Large intestine (tissue), 3 donors: Measurements from ENCODE around the gene ZNF423. TPM values are rescaled to one million over a fixed set of nuclear protein-coding genes. Genes with fewer than 3 reads are reported as not detected.

Experiments used
- DNase-seq, 2 donors: peaks; one replicate each; pipeline versions ENCODE4 v3.0.0 to v3.0.0-alpha.2; 2013
- H3K27ac ChIP-seq: one replicate; pipeline ENCODE4 v1.5.1; 2013; ENCODE audit warnings: low read length
- H3K27me3 ChIP-seq: 2 replicates; pipeline ENCODE4 v1.6.1; 2013; ENCODE audit warnings: low read length; ENCODE audit not compliant: control insufficient read depth, insufficient read depth
- H3K36me3 ChIP-seq: 2 replicates; pipeline ENCODE4 v1.6.1; 2013; ENCODE audit warnings: low read length; ENCODE audit not compliant: control insufficient read depth, insufficient read depth
- H3K4me1 ChIP-seq: one replicate; pipeline ENCODE4 v1.6.1; 2013; ENCODE audit warnings: low read length; ENCODE audit not compliant: control insufficient read depth, insufficient read depth
- H3K4me3 ChIP-seq: one replicate; pipeline ENCODE4 v1.5.1; 2013; ENCODE audit warnings: low read length
- H3K9me3 ChIP-seq: one replicate; pipeline ENCODE4 v1.6.1; 2013; ENCODE audit warnings: mild to moderate bottlenecking, low read depth, low read length, moderate library complexity; ENCODE audit not compliant: control insufficient read depth
- WGBS: methylation state at CpG from one replicate; pipeline ENCODE4 v1.1.5; 2013; ENCODE audit warnings: low lambda C conversion rate; ENCODE audit not compliant: insufficient coverage; 5-methylcytosine and 5-hydroxymethylcytosine counted together
- polyA plus RNA-seq: library from polyadenylated mRNA; unstranded; fragments of 120-200 nt; gene quantifications from one replicate; pipeline ENCODE4 v1.2.1, GENCODE V29; 2013

The ZNF423 gene
- polyA plus RNA-seq, 1 donor: 6.7 TPM

GRCh38 chr16:49602201-49602975 lies 253.5 kb downstream of the ZNF423 start:
- H3K4me1 ChIP-seq: no peaks in the 10 kb centered on the region
- H3K36me3 ChIP-seq: peaks cover 4% of the 10 kb centered on the region
- H3K27me3 ChIP-seq: no peaks in the 10 kb centered on the region
- H3K27ac ChIP-seq: no peak overlapping the region
- DNase-seq: no peak
- no peaks in the 10 kb centered on the region for H3K9me3 ChIP-seq
- H3K4me3 ChIP-seq: no peak overlapping the region
- no CpG with 5 or more reads among the region's 22 CpGs for WGBS

GRCh38 chr16:49601576-49601975 lies 254.3 kb downstream of the ZNF423 start:
- Histone ChIP-seq H3K9me3 (no peaks in the 10 kb centered on the region), H3K27ac (no peak overlapping the region), H3K36me3 (peaks cover 4% of the 10 kb centered on the region), H3K4me1 (no peaks in the 10 kb centered on the region), H3K4me3 (no peak overlapping the region), H3K27me3 (no peaks in the 10 kb centered on the region)
- DNase-seq: no peak
- no CpG with 5 or more reads among the region's 6 CpGs for WGBS

DNA sequence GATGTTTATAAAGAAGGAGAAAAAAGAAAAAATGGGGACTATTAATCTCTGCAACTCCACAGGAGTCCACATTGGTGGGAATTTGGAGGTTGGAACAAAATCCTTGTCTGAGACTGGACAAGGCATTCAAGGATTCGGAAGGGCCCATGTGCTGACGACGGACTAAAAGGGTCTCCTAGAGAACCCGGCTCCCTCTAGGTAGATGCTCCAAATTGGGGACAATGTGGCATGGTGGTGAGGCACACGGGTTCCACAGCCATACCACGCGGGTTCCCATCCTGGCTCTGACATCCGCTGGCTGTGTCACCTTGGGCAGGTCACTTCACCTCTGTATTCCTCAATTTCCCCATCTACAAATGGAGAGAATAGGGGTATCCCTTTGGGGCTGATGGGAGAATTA lies 254.9 kb downstream of the ZNF423 start:
- peaks cover 4% of the 10 kb centered on the region for H3K36me3 ChIP-seq
- WGBS: no CpG with 5 or more reads among the region's 8 CpGs
- no peak overlapping the region for H3K4me3 ChIP-seq
- no peaks in the 10 kb centered on the region for H3K9me3 ChIP-seq
- H3K4me1 ChIP-seq: no peaks in the 10 kb centered on the region
- DNase-seq: no peak
- H3K27ac ChIP-seq: no peak overlapping the region
- no peaks in the 10 kb centered on the region for H3K27me3 ChIP-seq

DNA sequence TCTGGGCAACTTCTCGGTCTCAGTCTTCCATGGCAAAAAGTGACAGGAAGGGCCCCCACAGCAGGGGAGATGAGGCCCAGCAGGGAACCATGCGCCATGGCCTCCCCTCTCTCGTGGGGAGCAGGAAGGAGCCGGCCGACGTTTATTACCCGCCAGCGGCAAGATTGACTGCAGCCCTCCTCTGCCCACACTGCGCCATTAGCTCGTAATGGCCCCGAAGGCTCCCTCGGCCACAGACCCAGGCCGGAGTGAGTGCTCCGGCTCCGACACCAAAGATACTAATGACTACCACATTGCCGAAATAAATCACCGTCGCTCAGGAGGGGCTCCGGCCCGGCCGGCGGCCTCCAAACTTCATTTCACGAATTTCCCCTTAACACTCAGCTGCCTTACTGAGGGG lies 255.4 kb downstream of the ZNF423 start:
- DNase-seq: no peak
- Histone ChIP-seq H3K27ac (no peak overlapping the region), H3K36me3 (peaks cover 4% of the 10 kb centered on the region), H3K4me3 (no peak overlapping the region), H3K4me1 (no peaks in the 10 kb centered on the region), H3K27me3 (no peaks in the 10 kb centered on the region), H3K9me3 (no peaks in the 10 kb centered on the region)
- WGBS: no CpG with 5 or more reads among the region's 23 CpGs

DNA sequence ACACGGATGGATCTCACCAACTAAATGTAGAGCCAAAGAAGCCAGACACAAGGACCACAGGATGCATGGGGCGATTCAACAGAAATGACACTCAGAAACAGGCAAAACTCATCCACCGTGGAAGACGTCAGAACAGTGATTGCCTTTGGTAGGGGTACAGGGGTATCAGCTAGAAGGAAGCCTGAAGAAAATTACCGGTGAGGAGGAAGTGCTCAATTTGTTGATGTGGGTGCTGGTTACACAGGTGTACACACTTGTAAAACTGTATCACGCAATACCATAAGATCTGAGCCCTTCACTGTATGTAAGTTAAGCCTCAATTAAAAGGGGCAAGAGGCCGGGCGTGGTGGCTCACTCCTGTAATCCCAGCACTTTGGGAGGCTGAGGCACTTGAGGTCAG lies 256.2 kb downstream of the ZNF423 start:
- no peak for DNase-seq
- peaks cover 4% of the 10 kb centered on the region for H3K36me3 ChIP-seq
- WGBS: 76% methylated on average over 3 of the region's 8 CpGs
- H3K4me3 ChIP-seq: no peak overlapping the region
- no peaks in the 10 kb centered on the region for H3K4me1 ChIP-seq
- H3K27ac ChIP-seq: no peak overlapping the region
- no peaks in the 10 kb centered on the region for H3K9me3 ChIP-seq
- no peaks in the 10 kb centered on the region for H3K27me3 ChIP-seq

- Histone ChIP-seq H3K36me3 (peaks cover 4% of the 10 kb centered on the region), H3K4me3 (no peak overlapping the region), H3K27ac (no peak overlapping the region), H3K4me1 (no peaks in the 10 kb centered on the region), H3K9me3 (no peaks in the 10 kb centered on the region), H3K27me3 (no peaks in the 10 kb centered on the region)
- no CpG with 5 or more reads among the region's 2 CpGs for WGBS
- no peak for DNase-seq
These were observed 256.6 kb downstream of the ZNF423 start for GRCh38 chr16:49599281-49599680.

DNA sequence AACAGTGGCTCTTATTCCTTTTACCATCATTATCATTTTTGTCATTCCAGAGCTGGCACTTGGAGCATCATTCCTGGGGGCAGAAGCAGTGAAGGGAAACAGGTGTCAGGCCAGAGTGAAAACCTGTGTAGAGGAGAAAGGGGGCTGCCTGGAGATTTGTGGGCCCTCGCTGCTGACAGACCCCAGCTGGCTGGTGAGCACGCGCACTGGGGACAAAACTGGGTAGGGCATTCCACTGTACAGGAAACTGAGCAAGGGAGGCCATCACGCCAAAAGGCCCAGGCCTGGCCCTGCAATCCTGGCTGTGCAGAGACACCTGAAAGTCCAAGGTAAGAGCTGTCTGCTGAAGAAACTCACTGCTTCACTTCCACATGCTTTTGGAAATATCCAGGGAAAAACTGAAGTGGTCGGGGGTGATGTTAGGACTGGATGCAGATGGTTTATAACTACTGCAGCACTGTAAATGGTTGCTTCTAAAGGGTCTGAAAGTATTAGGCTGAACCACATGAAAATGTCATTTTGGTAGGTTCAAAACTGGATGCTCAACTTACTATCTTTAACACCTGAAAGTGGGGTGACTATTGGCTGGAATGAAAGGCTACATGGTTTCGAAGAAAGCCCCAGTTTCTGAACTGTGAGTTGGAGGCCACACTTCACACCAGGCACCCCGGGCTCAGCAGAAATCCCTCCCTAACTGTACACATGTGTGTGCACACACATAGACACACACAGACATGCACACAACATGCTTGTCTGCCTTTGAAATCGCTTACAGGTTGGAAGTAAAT lies 257.3 kb downstream of the ZNF423 start:
- Histone ChIP-seq H3K4me1 (no peaks in the 10 kb centered on the region), H3K4me3 (no peak overlapping the region), H3K27me3 (no peaks in the 10 kb centered on the region), H3K27ac (no peak overlapping the region), H3K9me3 (no peaks in the 10 kb centered on the region), H3K36me3 (peaks cover 4% of the 10 kb centered on the region)
- no CpG with 5 or more reads among the region's 8 CpGs for WGBS
- no peak for DNase-seq

DNA sequence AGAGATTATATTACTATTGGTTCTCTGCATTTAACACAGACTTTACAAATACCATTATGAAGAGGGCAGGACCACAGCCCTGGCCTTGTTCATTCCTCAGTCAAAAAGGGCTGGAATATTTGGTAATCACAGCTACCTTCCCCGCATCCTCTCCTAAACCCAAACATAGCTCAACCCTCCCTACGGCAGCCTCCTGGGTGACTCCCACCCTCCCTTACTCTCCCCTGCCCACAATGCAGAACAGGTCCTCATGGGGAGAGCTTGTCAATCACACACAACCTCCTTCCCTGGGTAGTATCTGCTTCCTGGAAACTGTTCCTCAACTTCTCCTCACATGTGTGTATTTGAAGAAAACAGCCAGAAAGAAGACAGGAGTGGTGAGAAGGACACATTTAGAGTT lies 258.1 kb downstream of the ZNF423 start:
- Histone ChIP-seq H3K36me3 (peaks cover 4% of the 10 kb centered on the region), H3K27ac (no peak overlapping the region), H3K4me3 (no peak overlapping the region), H3K9me3 (no peaks in the 10 kb centered on the region), H3K4me1 (no peaks in the 10 kb centered on the region), H3K27me3 (no peaks in the 10 kb centered on the region)
- no CpG with 5 or more reads among the region's 2 CpGs for WGBS
- no peak for DNase-seq

GRCh38 chr16:49596648-49597291 lies 259.1 kb downstream of the ZNF423 start:
- Histone ChIP-seq H3K27me3 (no peaks in the 10 kb centered on the region), H3K9me3 (no peaks in the 10 kb centered on the region), H3K4me3 (no peak overlapping the region), H3K27ac (no peak overlapping the region), H3K4me1 (no peaks in the 10 kb centered on the region), H3K36me3 (peaks cover 2% of the 10 kb centered on the region)
- DNase-seq: no peak
- WGBS: no CpG with 5 or more reads among the region's 10 CpGs

DNA sequence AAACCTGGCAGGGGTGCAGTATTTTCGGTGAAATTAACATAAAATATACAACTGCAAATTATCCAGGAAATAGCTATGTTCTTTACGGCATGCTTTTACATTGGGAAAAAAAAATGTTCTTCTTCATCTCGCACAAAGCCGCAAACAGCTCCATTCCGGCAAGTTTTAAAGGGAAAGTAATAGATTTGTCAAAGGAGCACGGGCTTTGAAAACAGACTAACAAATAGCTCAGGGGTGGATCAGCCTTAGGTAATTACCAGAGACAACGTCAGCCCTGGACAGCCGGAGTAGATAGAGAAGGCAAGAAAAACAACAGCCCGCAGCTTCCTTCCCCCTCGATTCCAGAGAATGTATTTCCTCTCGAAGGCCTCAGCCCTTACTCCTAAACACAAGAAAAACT lies 259.8 kb downstream of the ZNF423 start:
- Histone ChIP-seq H3K27ac (no peak overlapping the region), H3K4me1 (no peaks in the 10 kb centered on the region), H3K27me3 (no peaks in the 10 kb centered on the region), H3K9me3 (no peaks in the 10 kb centered on the region), H3K36me3 (peaks cover 2% of the 10 kb centered on the region), H3K4me3 (no peak overlapping the region)
- DNase-seq: no peak
- 40% methylated on average over 1 of the region's 11 CpGs for WGBS
